Activated CD8-positive, alpha-beta memory T cell treated with anti-CD3 and anti-CD28 coated beads for 24 hours (primary cell): ENCODE data around the gene CCDC88A.
"Not testable (repeated sequence)": the region's sequence is repeated elsewhere in the genome, so short reads cannot be mapped to it uniquely, and the experiment has no call there.

ENCODE experiments used
- DNase-seq: peaks from one replicate; pipeline ENCODE4 v3.0.0-alpha.2; 2020

Gene CCDC88A, protein sequence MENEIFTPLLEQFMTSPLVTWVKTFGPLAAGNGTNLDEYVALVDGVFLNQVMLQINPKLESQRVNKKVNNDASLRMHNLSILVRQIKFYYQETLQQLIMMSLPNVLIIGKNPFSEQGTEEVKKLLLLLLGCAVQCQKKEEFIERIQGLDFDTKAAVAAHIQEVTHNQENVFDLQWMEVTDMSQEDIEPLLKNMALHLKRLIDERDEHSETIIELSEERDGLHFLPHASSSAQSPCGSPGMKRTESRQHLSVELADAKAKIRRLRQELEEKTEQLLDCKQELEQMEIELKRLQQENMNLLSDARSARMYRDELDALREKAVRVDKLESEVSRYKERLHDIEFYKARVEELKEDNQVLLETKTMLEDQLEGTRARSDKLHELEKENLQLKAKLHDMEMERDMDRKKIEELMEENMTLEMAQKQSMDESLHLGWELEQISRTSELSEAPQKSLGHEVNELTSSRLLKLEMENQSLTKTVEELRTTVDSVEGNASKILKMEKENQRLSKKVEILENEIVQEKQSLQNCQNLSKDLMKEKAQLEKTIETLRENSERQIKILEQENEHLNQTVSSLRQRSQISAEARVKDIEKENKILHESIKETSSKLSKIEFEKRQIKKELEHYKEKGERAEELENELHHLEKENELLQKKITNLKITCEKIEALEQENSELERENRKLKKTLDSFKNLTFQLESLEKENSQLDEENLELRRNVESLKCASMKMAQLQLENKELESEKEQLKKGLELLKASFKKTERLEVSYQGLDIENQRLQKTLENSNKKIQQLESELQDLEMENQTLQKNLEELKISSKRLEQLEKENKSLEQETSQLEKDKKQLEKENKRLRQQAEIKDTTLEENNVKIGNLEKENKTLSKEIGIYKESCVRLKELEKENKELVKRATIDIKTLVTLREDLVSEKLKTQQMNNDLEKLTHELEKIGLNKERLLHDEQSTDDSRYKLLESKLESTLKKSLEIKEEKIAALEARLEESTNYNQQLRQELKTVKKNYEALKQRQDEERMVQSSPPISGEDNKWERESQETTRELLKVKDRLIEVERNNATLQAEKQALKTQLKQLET (N-terminal part only)

GRCh38 chr2:55419679-55420438, at the start of gene CCDC88A:
Gene CCDC88A, minus strand, starts transcription at chr2:55419856. Its CDS starts 777 bp downstream, at chr2:55419079.
- peak; percentile 95 for DNase-seq

DNA sequence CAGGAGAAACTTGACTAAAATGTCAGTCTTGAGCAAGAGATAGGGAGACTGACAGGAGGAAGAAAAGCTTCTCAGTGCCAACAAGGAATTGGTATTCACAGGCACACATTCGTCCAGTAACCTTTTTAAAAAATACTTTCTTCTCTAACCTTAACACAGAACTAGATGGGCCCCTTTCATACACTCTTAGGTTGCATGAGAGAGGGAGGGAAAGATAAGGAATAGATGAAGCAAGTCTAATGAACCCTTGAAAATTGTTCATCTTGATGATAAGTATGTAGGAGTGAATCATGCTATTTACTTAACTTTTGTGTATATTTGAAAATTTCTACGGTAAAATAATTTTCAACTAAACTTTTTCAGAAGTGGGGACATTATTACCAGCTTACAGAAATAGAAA, 42.0 kb upstream of the CCDC88A start:
- DNase-seq: no peak

GRCh38 chr2:55460562-55460961, 40.9 kb upstream of the CCDC88A start:
- no peak for DNase-seq

DNA sequence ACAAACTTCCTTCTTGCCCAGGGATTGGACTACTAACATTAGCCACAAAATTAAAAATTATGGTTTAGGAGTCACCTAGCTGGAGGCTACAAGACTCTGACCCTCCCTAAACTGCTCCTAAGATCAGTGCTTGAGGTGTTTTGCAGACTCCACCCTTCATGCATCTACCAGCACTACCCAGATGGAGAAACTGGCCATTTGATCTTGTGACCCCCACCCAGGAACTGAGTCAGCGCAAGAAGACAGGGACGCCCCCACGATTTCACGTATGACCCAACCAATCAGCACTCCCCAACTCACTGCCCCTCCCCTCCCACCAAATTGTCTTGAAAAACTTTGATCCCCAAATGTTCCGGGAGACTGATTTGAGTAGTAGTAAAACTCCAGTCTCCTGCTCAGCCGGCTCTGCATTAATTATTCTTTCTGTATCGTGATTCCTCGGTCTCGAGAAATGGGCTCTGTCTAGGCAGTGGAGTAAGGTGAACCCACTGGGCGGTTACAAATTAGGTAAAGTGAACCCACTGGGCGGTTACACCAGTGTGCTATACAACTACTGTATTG, 40.1 kb upstream of the CCDC88A start:
- DNase-seq: no peak

DNA sequence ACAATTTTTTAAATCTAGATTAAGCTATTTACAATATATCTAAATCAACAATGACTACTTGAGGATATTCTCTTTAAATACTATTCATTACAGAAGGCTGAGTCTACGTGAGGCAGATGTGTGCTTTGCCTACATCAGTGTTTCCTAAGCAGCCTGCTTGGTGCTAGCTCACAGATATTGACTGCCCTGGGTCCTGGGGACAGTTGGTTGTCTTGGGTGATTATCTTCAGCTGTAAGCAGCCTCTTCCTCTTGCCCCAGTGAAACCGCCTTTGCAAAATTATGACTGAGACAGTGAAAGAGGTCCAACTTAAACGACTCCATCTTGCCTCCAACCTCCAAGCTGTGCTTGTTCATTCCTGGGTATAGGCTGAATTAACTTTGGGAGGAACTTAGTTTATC, 39.6 kb upstream of the CCDC88A start:
- no peak for DNase-seq

DNA sequence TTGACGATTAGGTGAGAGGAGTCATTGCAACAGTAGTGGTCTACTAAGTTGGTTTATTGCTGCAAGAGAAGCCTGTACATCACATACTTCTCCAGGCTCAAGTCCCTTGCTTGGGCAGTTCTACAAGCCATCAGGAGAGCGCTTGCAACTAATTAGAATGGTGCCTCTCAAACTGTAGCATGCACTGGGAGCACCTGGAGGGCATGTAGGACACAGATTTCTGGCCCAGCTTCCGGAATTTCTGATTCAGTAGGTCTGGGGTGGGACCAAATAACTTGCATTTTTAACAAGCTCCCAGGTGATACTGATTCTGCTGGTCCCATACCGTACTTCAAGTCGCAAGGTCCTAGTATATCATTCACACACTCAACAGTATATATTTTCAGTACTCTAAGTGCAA, 34.5 kb upstream of the CCDC88A start:
- no peak for DNase-seq

GRCh38 chr2:55452879-55453278, 33.2 kb upstream of the CCDC88A start:
- no peak for DNase-seq

DNA sequence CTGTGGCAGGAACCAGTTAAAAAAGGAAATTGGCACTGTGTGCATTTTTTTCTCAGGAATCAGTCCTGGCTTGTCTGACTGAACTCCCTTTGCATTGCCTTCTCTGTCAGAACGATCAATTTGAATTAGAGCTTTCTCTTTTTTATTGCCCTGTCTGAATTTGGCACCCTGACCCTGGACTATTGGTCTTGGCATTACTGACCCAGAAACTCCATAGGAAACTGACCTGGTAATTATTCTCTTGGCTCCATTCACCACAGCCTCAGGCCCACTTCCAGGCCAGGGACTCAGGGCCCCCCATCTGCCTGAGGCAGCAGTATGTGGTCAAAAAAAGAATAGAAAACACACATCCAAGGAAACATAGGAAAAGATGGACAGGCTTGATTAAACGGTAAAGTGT, 32.0 kb upstream of the CCDC88A start:
- no peak for DNase-seq

- DNase-seq: not testable (repeated sequence)
These were observed 30.4 kb upstream of the CCDC88A start for GRCh38 chr2:55450014-55450413.

GRCh38 chr2:55442045-55442760, 22.5 kb upstream of the CCDC88A start:
- not testable (repeated sequence) for DNase-seq

DNA sequence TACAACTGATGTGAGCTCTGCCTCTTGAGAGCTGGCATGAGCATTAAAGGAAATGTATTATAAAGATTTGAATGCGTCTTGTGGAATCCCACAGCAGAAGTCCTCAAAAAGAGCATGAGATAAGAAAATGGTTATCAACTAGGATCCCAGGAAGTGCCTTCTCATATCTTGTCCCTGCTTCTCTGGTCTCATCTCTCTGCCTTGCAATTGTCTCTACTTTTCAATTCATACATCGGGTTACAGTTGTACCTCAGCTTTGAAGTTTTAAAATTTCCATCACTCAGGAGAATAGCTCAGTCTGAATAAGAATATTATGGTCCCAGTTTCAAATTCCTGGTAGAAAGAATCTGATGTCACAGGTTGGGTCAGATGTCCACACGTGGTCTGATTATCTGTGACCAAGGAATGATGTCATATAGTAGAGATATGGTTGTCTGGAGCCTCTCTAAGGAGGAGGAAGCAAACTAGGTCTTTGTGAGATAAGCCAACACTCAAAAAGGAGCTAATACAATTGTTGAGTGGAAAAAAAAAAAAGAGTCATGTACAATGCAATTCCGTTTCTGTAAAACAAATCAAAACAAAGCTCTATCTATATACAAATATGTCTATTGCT, 21.7 kb upstream of the CCDC88A start:
- no peak for DNase-seq

DNA sequence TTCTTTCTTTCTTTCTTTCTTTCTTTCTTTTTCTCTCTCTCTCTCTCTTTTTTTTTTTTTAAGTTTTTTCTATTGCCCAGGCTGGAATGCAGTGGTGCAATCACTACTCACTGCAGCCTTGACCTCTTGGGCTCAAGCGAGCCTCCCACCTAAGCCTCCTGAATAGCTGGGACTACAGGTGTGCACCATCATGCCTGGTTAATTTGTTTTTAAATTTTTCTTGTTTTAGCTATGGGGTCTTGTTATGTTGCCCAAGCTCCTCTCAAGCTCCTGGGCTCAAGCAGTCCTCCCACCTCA, 19.4 kb upstream of the CCDC88A start:
- DNase-seq: no peak

DNA sequence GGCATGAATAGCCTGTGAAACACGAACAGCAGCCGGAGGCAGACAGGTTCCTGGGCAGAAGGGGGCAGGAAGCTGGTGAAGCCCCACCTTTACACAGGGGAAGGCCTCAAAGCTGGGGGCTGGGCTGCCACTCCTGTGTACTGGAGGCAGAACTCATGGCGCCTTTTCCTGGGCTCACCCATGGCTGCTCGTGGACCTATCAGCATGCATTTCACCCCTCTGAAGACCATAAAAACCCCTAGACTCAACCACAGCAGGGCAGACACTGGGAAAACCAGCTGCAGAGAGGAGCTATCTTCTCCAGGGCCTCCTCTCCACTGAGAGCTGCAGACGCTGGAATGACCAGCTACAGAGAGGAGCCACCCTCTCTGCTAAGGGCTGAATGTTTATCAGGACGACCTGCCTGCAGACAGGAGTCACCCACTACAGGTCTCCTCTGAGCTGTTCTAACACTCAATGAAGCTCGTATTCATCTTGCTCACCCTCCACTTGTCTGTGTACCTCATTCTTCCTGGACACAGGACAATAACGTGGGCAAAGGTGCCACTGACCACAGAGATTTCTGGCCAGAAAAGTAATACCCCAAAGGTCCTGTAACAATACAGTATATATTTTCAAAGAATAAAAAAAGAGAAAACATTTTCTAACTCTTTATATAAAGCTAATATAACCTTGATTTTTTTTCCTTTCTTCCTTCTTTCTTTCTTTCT, 18.9 kb upstream of the CCDC88A start:
- DNase-seq: no peak

DNA sequence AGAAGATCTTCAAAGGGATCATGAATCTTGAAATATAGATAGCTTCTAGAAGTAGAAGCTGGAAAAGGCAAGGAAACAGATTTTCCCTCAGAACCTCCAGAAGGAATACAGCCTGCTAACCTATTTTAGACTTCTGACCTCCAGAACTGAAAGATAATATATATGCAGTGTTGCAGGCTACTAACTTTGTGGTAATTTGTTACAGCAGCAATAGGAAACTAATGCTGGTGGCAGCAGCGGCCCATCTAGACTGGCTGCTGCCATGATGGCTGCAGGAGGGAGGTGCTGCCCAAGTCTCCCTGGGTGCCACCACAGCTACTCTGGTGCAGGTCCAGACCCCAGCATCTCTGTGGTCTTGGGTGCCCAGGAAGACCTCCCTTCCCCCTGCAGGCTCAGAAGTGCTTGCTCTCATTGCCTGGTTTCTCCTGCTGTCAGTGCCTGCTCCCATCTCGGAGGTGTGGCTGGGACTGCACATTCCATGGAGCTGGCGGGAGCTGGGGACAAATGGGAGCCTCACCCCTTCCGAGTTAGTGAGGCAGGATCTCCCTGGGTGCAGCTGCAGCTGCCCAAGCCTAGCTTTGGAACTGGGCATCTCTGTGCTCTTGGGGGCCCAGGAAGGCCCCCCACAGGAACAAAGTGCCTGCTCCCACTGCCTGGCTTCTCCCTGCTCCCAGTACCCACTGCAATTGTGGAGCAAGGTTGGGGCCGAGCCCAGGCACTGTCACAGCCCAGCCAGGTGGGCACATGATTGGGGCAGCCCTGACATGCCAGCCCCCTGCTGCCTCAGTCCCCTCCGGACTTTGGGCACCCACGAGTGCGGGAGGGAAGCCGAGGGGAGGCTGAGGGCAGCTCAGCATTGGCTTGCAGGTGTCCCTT, 18.1 kb upstream of the CCDC88A start:
- no peak for DNase-seq

- no peak for DNase-seq
These were observed 12.4 kb upstream of the CCDC88A start for GRCh38 chr2:55431982-55432627.

- DNase-seq: no peak
These were observed 10.7 kb upstream of the CCDC88A start for GRCh38 chr2:55430211-55430975.

DNA sequence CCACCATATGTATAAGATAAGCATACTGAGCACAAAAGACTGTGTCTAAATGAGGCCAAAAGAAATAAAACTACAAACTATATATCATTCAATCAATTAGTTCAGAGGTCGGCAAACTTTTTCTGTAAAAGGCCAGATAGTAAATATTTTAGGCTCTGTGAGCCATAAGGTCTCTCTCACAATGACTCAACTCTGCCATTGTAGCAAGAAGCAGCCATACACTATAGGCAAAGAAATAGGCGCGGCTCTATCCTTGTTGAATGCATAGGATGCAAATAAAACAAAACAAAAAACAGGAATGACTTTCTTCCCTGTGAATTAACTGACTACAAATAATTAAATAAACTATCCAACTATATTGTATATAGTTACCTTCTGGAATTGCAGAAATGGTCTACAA, 8.6 kb upstream of the CCDC88A start:
- DNase-seq: no peak

DNA sequence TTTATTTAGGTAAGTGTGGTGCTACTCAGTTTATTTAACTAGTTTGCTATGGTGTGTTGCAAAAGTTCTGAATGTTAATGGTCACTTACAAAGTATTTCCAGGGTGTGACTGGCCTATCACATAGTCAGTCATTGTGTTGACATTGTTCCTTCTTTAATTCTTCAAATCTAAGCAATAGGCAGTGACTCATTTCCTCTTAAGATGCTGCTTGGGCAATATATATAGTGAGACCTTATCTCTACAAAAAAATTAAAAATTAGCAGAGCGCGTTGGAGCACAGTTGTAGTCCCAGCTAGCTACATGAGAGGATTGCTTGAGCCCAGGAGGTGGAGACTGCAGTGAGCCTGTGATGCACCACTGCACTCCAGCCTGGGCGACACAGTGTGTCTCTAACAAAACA, 5.8 kb upstream of the CCDC88A start:
- DNase-seq: no peak
